Kidney (tissue), 14 donors: ENCODE data around the gene BABAM2. TPM values are rescaled to one million over a fixed set of nuclear protein-coding genes. Genes with fewer than 3 reads are reported as not detected.

ENCODE experiments used
- DNase-seq, 5 donors: peaks; one replicate each; pipeline ENCODE4 v3.0.0-alpha.2; 2013 to 2020
- FAIRE-seq: peaks from 2 replicates; lab custom pipeline; 2012; peaks lifted over from hg19 to GRCh38; lab: Jason Lieb, UNC
- H3K27ac ChIP-seq, 2 donors: one replicate each; pipeline ENCODE4 v1.7.0; 2013; ENCODE audit warnings: low read depth in 2 of 2, low read length in 2 of 2, inconsistent platforms in 1 of 2
- H3K27me3 ChIP-seq: one replicate; pipeline ENCODE4 v1.7.1; 2013; ENCODE audit warnings: low read length, inconsistent platforms; ENCODE audit not compliant: control insufficient read depth, insufficient read depth
- H3K36me3 ChIP-seq, 3 donors: one replicate each; pipeline versions ENCODE4 v1.7.0 to v1.7.1; 2013; ENCODE audit warnings: low read length in 3 of 3, control low read depth in 1 of 3, inconsistent platforms in 1 of 3; ENCODE audit not compliant: insufficient read depth in 3 of 3, control insufficient read depth in 2 of 3
- H3K4me1 ChIP-seq, 3 donors: one replicate each; pipeline versions ENCODE4 v1.7.0 to v1.7.1; 2013; ENCODE audit warnings: low read length in 3 of 3, inconsistent platforms in 1 of 3, low read depth in 1 of 3; ENCODE audit not compliant: control insufficient read depth in 2 of 3, insufficient read depth in 2 of 3
- H3K4me3 ChIP-seq, 3 donors: one replicate each; pipeline versions ENCODE4 v1.7.0 to v1.8.1; 2013; ENCODE audit warnings: low read length in 3 of 3, control low read depth in 1 of 3, inconsistent platforms in 1 of 3
- H3K9ac ChIP-seq, 3 donors: one replicate each; pipeline versions ENCODE4 v1.7.0 to v1.7.1; 2013; ENCODE audit warnings: low read length in 3 of 3, control low read depth in 1 of 3, inconsistent platforms in 1 of 3
- H3K9me3 ChIP-seq, 3 donors: one replicate each; pipeline versions ENCODE4 v1.7.0 to v1.7.1; 2013; ENCODE audit warnings: low read length in 3 of 3, control low read depth in 1 of 3, inconsistent platforms in 1 of 3; ENCODE audit not compliant: control insufficient read depth in 2 of 3, insufficient read depth in 1 of 3
- CTCF ChIP-seq: IDR thresholded peaks from 3 replicates; pipeline ENCODE4 v1.5.1; 2012; ENCODE audit warnings: mild to moderate bottlenecking, moderate library complexity, borderline replicate concordance; ENCODE audit not compliant: insufficient read depth; ENCODE audit errors: extremely low read depth
- intact Hi-C: fragments of 100-400 bp; cut with DNase I; formaldehyde crosslinking; loops from one replicate; pipeline ENCODE4 v1.11.1; 2022
- polyA plus RNA-seq: library from polyadenylated mRNA; stranded (reverse); fragments of 350-450 nt; fragmentation: Illumina TruSeq; extraction: RNeasy Lipid Tissue Mini Kit (QIAGEN cat#74804); gene quantifications from one replicate; pipeline ENCODE4 v1.2.3, GENCODE V29; 2014; ENCODE audit warnings: low read depth, low replicate concordance; ENCODE audit not compliant: insufficient read depth
- total RNA-seq: library from RNA; stranded (reverse); fragmentation: NEBNext Ultra II Directional; extraction: Animal tissue kit (Norgen Biotek cat#: 25700); gene quantifications from one replicate; pipeline ENCODE4 v1.2.1, GENCODE V29; 2021
- donor health status: control.
- donor health status: control.
- donor health status: control.
- donor health status: control.
- donor health status: control.
- donor health status: DM: yes; HTN: yes; CAD: no.
- donor health status: Normal renal cell carcinoma (clear cell type).

Gene BABAM2
- total and polyA plus RNA-seq, 2 donors from 2014 or later: 68.4 to 74.1 TPM

- peaks cover 0 to 2% (median 0%) of the 10 kb centered on the region in 3 donors for H3K36me3 ChIP-seq
- no peak overlapping the region for H3K27ac ChIP-seq
- DNase-seq: no peak
- H3K9me3 ChIP-seq: no peaks in the 10 kb centered on the region
- H3K9ac ChIP-seq: no peak overlapping the region
- no peak for TF ChIP-seq CTCF
- no peak for FAIRE-seq
- H3K4me1 ChIP-seq: peaks cover 0 to 7% (median 2%) of the 10 kb centered on the region in 3 donors
- no peaks in the 10 kb centered on the region for H3K27me3 ChIP-seq
- intact Hi-C loops: no loop called here
- no peak overlapping the region for H3K4me3 ChIP-seq
Measured at GRCh38 chr2:27992787-27993401, 102.4 kb downstream of the BABAM2 start.

GRCh38 chr2:27993402-27993787 is 102.9 kb downstream of the BABAM2 start:
- no peak for FAIRE-seq
- H3K36me3 ChIP-seq: peaks cover 0 to 1% (median 0%) of the 10 kb centered on the region in 3 donors
- H3K9ac ChIP-seq: no peak overlapping the region
- peaks cover 0 to 7% (median 2%) of the 10 kb centered on the region in 3 donors for H3K4me1 ChIP-seq
- no peak overlapping the region for H3K27ac ChIP-seq
- H3K27me3 ChIP-seq: no peaks in the 10 kb centered on the region
- H3K4me3 ChIP-seq: no peak overlapping the region
- DNase-seq: no peak
- intact Hi-C loops: no loop called here
- no peak for TF ChIP-seq CTCF
- no peaks in the 10 kb centered on the region for H3K9me3 ChIP-seq

- no peak for TF ChIP-seq CTCF
- no peak overlapping the region for H3K27ac ChIP-seq
- no peak for DNase-seq
- no peaks in the 10 kb centered on the region for H3K36me3 ChIP-seq
- H3K9me3 ChIP-seq: no peaks in the 10 kb centered on the region
- H3K9ac ChIP-seq: no peak overlapping the region
- FAIRE-seq: no peak
- no peak overlapping the region for H3K4me3 ChIP-seq
- H3K27me3 ChIP-seq: no peaks in the 10 kb centered on the region
- peaks cover 0 to 7% (median 2%) of the 10 kb centered on the region in 3 donors for H3K4me1 ChIP-seq
- intact Hi-C loops: no loop called here
Measured at GRCh38 chr2:27993950-27994728, 103.6 kb downstream of the BABAM2 start.
